CD4-positive, alpha-beta T cell (primary cell): Measurements from ENCODE around the gene PPP1R3G. TPM values are rescaled to one million over a fixed set of nuclear protein-coding genes. Genes with fewer than 3 reads are reported as not detected.

Experiments
- ATAC-seq: fragments of 200-7000 bp; cut with Tn5 transposase; one replicate; pipeline ENCODE4 v1.10.0; 2022; ENCODE audit warnings: mild to moderate bottlenecking; ENCODE audit not compliant: poor library complexity
- CTCF ChIA-PET: fragments of 350-600 bp; sonication (Branson Sonifier 250); formaldehyde crosslinking; loops from one replicate; lab custom pipeline; 2021; ENCODE audit warnings: antibody characterized with exemption, inconsistent platforms; lab: Charles Lee
- POLR2A ChIA-PET: fragments of 350-600 bp; sonication (Branson Sonifier 250); formaldehyde crosslinking; loops from one replicate; lab custom pipeline; 2021; ENCODE audit warnings: antibody characterized with exemption, inconsistent platforms; lab: Charles Lee
- DNase-seq, 14 experiments: peaks; one replicate each; pipeline ENCODE4 v3.0.0-alpha.2; 2013 to 2020; ENCODE audit warnings: mixed read lengths in 2 of 14
- H3K27ac ChIP-seq, 2 donors: one replicate each; pipeline versions ENCODE4 v1.5.1 to v1.7.0; 2013; ENCODE audit warnings: low read length in 2 of 2, low read depth in 1 of 2, mild to moderate bottlenecking in 1 of 2
- H3K27me3 ChIP-seq, 2 experiments: 1 replicate in 1 of 2; 2 replicates in 1 of 2; pipeline versions ENCODE4 v1.6.1 to v1.7.0; 2013; ENCODE audit warnings: low read length in 2 of 2, control low read depth in 1 of 2, mild to moderate bottlenecking in 1 of 2, moderate library complexity in 1 of 2; ENCODE audit not compliant: insufficient read depth in 2 of 2, control insufficient read depth in 1 of 2
- H3K36me3 ChIP-seq: one replicate; pipeline ENCODE4 v1.6.1; 2013; ENCODE audit warnings: low read length, control low read depth; ENCODE audit not compliant: insufficient read depth
- H3K4me1 ChIP-seq: one replicate; pipeline ENCODE4 v1.6.1; 2013; ENCODE audit warnings: low read length, control low read depth; ENCODE audit not compliant: insufficient read depth
- H3K4me3 ChIP-seq: one replicate; pipeline ENCODE4 v1.5.1; 2013; ENCODE audit warnings: mild to moderate bottlenecking, low read length, moderate library complexity
- H3K9me3 ChIP-seq, 2 experiments: 1 replicate in 1 of 2; 2 replicates in 1 of 2; pipeline versions ENCODE4 v1.6.1 to v1.7.0; 2013; ENCODE audit warnings: low read length in 2 of 2, mild to moderate bottlenecking in 2 of 2, control low read depth in 1 of 2, moderate library complexity in 1 of 2; ENCODE audit not compliant: control insufficient read depth in 1 of 2, insufficient read depth in 1 of 2
- H3K27ac Mint-ChIP-seq: one replicate; pipeline ENCODE4 v1.8.0; 2020; ENCODE audit warnings: mixed read lengths
- H3K27me3 Mint-ChIP-seq: one replicate; pipeline ENCODE4 v1.8.0; 2021; ENCODE audit warnings: mixed read lengths
- H3K36me3 Mint-ChIP-seq: one replicate; pipeline ENCODE4 v1.8.0; 2021; ENCODE audit warnings: low read depth, mixed read lengths
- H3K4me1 Mint-ChIP-seq: one replicate; pipeline ENCODE4 v1.8.0; 2021; ENCODE audit warnings: low read depth, mixed read lengths
- H3K4me3 Mint-ChIP-seq: one replicate; pipeline ENCODE4 v1.8.0; 2020; ENCODE audit warnings: mild to moderate bottlenecking, mixed read lengths
- H3K9me3 Mint-ChIP-seq: one replicate; pipeline ENCODE4 v1.8.0; 2020; ENCODE audit warnings: mixed read lengths
- CTCF ChIP-seq: fragments of 200-600 bp; IDR thresholded peaks from one replicate; pipeline ENCODE4 v1.8.0; 2022; ENCODE audit warnings: antibody characterized with exemption, mild to moderate bottlenecking
- intact Hi-C, 2 experiments: fragments of 100-400 bp; cut with DNase I in 1 of 2; cut with micrococcal nuclease in 1 of 2; formaldehyde crosslinking; loops; one replicate each; pipeline versions ENCODE4 v1.15.1 to v1.9.0; 2023 to 2025; cut with DNase I, micrococcal nuclease
- total RNA-seq, 174 experiments: library from RNA in 2 of 174; stranded (reverse) in 2 of 174; gene quantifications; one replicate each; pipeline ENCODE4 v1.2.3 and lab custom pipeline; 2021 to 2026

Gene PPP1R3G
- total RNA-seq, 2 experiments from 2014 or later, result not detected

- no peak overlapping the region for H3K4me3 Mint-ChIP-seq
- intact Hi-C loops, result no loop called here
- peaks cover 10% of the 10 kb centered on the region for H3K9me3 Mint-ChIP-seq
- no peak overlapping the region for H3K27ac Mint-ChIP-seq
- Histone ChIP-seq H3K9me3 (peaks cover 13 to 17% of the 10 kb centered on the region in 2 experiments), H3K36me3 (no peaks in the 10 kb centered on the region), H3K27ac (no peak overlapping the region), H3K27me3 (no peaks in the 10 kb centered on the region), H3K4me1 (no peaks in the 10 kb centered on the region), H3K4me3 (no peak overlapping the region)
- ChIA-PET CTCF (no interaction called here), POLR2A (no interaction called here)
- peaks cover 15% of the 10 kb centered on the region for H3K36me3 Mint-ChIP-seq
- ATAC-seq (no peak), DNase-seq (no peak)
- TF ChIP-seq CTCF, result no peak
- no peaks in the 10 kb centered on the region for H3K27me3 Mint-ChIP-seq
- H3K4me1 Mint-ChIP-seq, result no peaks in the 10 kb centered on the region
Observed at GRCh38 chr6:5053038-5053437, 32.1 kb upstream of the PPP1R3G start.

- Histone ChIP-seq H3K36me3 (no peaks in the 10 kb centered on the region), H3K9me3 (peaks cover 13 to 17% of the 10 kb centered on the region in 2 experiments), H3K4me1 (no peaks in the 10 kb centered on the region), H3K27ac (no peak overlapping the region), H3K4me3 (no peak overlapping the region), H3K27me3 (peaks cover 0 to 2% of the 10 kb centered on the region in 2 experiments)
- intact Hi-C loops, result no loop called here
- Mint-ChIP-seq H3K27ac (no peak overlapping the region), H3K4me1 (no peaks in the 10 kb centered on the region), H3K36me3 (peaks cover 10% of the 10 kb centered on the region), H3K9me3 (peaks cover 7% of the 10 kb centered on the region), H3K4me3 (no peak overlapping the region), H3K27me3 (no peaks in the 10 kb centered on the region)
- no peak for TF ChIP-seq CTCF
- ATAC-seq (no peak), DNase-seq (no peak)
- ChIA-PET CTCF (no interaction called here), POLR2A (no interaction called here)
Observed at GRCh38 chr6:5053864-5054244, 31.3 kb upstream of the PPP1R3G start.

- Histone ChIP-seq H3K4me3 (no peak overlapping the region), H3K27me3 (peaks cover 0 to 2% of the 10 kb centered on the region in 2 experiments), H3K27ac (no peak overlapping the region), H3K9me3 (peaks cover 13 to 17% of the 10 kb centered on the region in 2 experiments), H3K4me1 (no peaks in the 10 kb centered on the region), H3K36me3 (no peaks in the 10 kb centered on the region)
- ChIA-PET CTCF (no interaction called here), POLR2A (no interaction called here)
- DNase-seq, result no peak
- intact Hi-C loops, result no loop called here
- Mint-ChIP-seq H3K27me3 (peaks cover 1% of the 10 kb centered on the region), H3K27ac (no peak overlapping the region), H3K36me3 (peaks cover 9% of the 10 kb centered on the region), H3K4me3 (no peak overlapping the region), H3K9me3 (peaks cover 7% of the 10 kb centered on the region), H3K4me1 (no peaks in the 10 kb centered on the region)
- TF ChIP-seq CTCF, result no peak
- ATAC-seq, result no peak
Observed at GRCh38 chr6:5054245-5054873, 30.8 kb upstream of the PPP1R3G start.
